Measurements from ENCODE around the gene AKT3.

Gene AKT3

GRCh38 chr1:243564814-243565213, 285.2 kb downstream of the AKT3 start:
- Histone ChIP-seq H3K4me3 (ENCODE audit: low read length) (no peak overlapping the region), H3K4me1 (ENCODE audit: control insufficient read depth, low read depth, low read length) (no peaks in the 10 kb centered on the region), H3K27ac (ENCODE audit: low read length) (no peak overlapping the region), H3K36me3 (ENCODE audit: control insufficient read depth, low read depth, low read length) (peaks cover 9% of the 10 kb centered on the region), H3K9me3 (ENCODE audit: control insufficient read depth, low read depth, low read length) (peaks cover 5% of the 10 kb centered on the region), H3K9ac (ENCODE audit: low read length) (no peak overlapping the region), H3K27me3 (ENCODE audit: control insufficient read depth, insufficient read depth, low read length) (no peaks in the 10 kb centered on the region)

GRCh38 chr1:243563732-243564131, 286.3 kb downstream of the AKT3 start:
- Histone ChIP-seq H3K4me1 (ENCODE audit: control insufficient read depth, low read depth, low read length) (no peaks in the 10 kb centered on the region), H3K27me3 (ENCODE audit: control insufficient read depth, insufficient read depth, low read length) (no peaks in the 10 kb centered on the region), H3K9me3 (ENCODE audit: control insufficient read depth, low read depth, low read length) (peaks cover 5% of the 10 kb centered on the region), H3K36me3 (ENCODE audit: control insufficient read depth, low read depth, low read length) (peaks cover 9% of the 10 kb centered on the region), H3K9ac (ENCODE audit: low read length) (no peak overlapping the region), H3K4me3 (ENCODE audit: low read length) (no peak overlapping the region), H3K27ac (ENCODE audit: low read length) (no peak overlapping the region)

- peaks cover 5% of the 10 kb centered on the region for H3K9me3 ChIP-seq (ENCODE audit: control insufficient read depth, low read depth, low read length)
- H3K9ac ChIP-seq (ENCODE audit: low read length), result no peak overlapping the region
- no peak overlapping the region for H3K4me3 ChIP-seq (ENCODE audit: low read length)
- H3K27me3 ChIP-seq (ENCODE audit: control insufficient read depth, insufficient read depth, low read length), result no peaks in the 10 kb centered on the region
- H3K36me3 ChIP-seq (ENCODE audit: control insufficient read depth, low read depth, low read length), result peaks cover 9% of the 10 kb centered on the region
- no peak overlapping the region for H3K27ac ChIP-seq (ENCODE audit: low read length)
- H3K4me1 ChIP-seq (ENCODE audit: control insufficient read depth, low read depth, low read length), result no peaks in the 10 kb centered on the region
Measured at GRCh38 chr1:243562473-243562872, 287.6 kb downstream of the AKT3 start.

GRCh38 chr1:243561588-243562319, 288.3 kb downstream of the AKT3 start:
- Histone ChIP-seq H3K36me3 (ENCODE audit: control insufficient read depth, low read depth, low read length) (peaks cover 9% of the 10 kb centered on the region), H3K4me3 (ENCODE audit: low read length) (no peak overlapping the region), H3K9me3 (ENCODE audit: control insufficient read depth, low read depth, low read length) (peaks cover 5% of the 10 kb centered on the region), H3K27ac (ENCODE audit: low read length) (no peak overlapping the region), H3K4me1 (ENCODE audit: control insufficient read depth, low read depth, low read length) (no peaks in the 10 kb centered on the region), H3K9ac (ENCODE audit: low read length) (no peak overlapping the region), H3K27me3 (ENCODE audit: control insufficient read depth, insufficient read depth, low read length) (no peaks in the 10 kb centered on the region)

GRCh38 chr1:243559575-243560162, 290.4 kb downstream of the AKT3 start:
- Histone ChIP-seq H3K27me3 (ENCODE audit: control insufficient read depth, insufficient read depth, low read length) (no peaks in the 10 kb centered on the region), H3K4me1 (ENCODE audit: control insufficient read depth, low read depth, low read length) (no peaks in the 10 kb centered on the region), H3K4me3 (ENCODE audit: low read length) (no peak overlapping the region), H3K9ac (ENCODE audit: low read length) (no peak overlapping the region), H3K36me3 (ENCODE audit: control insufficient read depth, low read depth, low read length) (peaks cover 9% of the 10 kb centered on the region), H3K9me3 (ENCODE audit: control insufficient read depth, low read depth, low read length) (peaks cover 5% of the 10 kb centered on the region), H3K27ac (ENCODE audit: low read length) (no peak overlapping the region)

- Histone ChIP-seq H3K4me3 (ENCODE audit: low read length) (no peak overlapping the region), H3K27ac (ENCODE audit: low read length) (no peak overlapping the region), H3K9ac (ENCODE audit: low read length) (no peak overlapping the region), H3K27me3 (ENCODE audit: control insufficient read depth, insufficient read depth, low read length) (no peaks in the 10 kb centered on the region), H3K9me3 (ENCODE audit: control insufficient read depth, low read depth, low read length) (peaks cover 5% of the 10 kb centered on the region), H3K36me3 (ENCODE audit: control insufficient read depth, low read depth, low read length) (peaks cover 9% of the 10 kb centered on the region), H3K4me1 (ENCODE audit: control insufficient read depth, low read depth, low read length) (no peaks in the 10 kb centered on the region)
Measured at GRCh38 chr1:243558576-243558975, 291.5 kb downstream of the AKT3 start.

GRCh38 chr1:243557866-243558265, 292.2 kb downstream of the AKT3 start:
- Histone ChIP-seq H3K36me3 (ENCODE audit: control insufficient read depth, low read depth, low read length) (peaks cover 6% of the 10 kb centered on the region), H3K9ac (ENCODE audit: low read length) (no peak overlapping the region), H3K4me3 (ENCODE audit: low read length) (no peak overlapping the region), H3K27ac (ENCODE audit: low read length) (no peak overlapping the region), H3K4me1 (ENCODE audit: control insufficient read depth, low read depth, low read length) (no peaks in the 10 kb centered on the region), H3K27me3 (ENCODE audit: control insufficient read depth, insufficient read depth, low read length) (no peaks in the 10 kb centered on the region), H3K9me3 (ENCODE audit: control insufficient read depth, low read depth, low read length) (peaks cover 5% of the 10 kb centered on the region)

- H3K27me3 ChIP-seq (ENCODE audit: control insufficient read depth, insufficient read depth, low read length), result no peaks in the 10 kb centered on the region
- no peaks in the 10 kb centered on the region for H3K36me3 ChIP-seq (ENCODE audit: control insufficient read depth, low read depth, low read length)
- no peaks in the 10 kb centered on the region for H3K4me1 ChIP-seq (ENCODE audit: control insufficient read depth, low read depth, low read length)
- H3K9me3 ChIP-seq (ENCODE audit: control insufficient read depth, low read depth, low read length), result no peaks in the 10 kb centered on the region
- H3K27ac ChIP-seq (ENCODE audit: low read length), result no peak overlapping the region
- H3K4me3 ChIP-seq (ENCODE audit: low read length), result no peak overlapping the region
- H3K9ac ChIP-seq (ENCODE audit: low read length), result no peak overlapping the region
Measured at GRCh38 chr1:243554686-243555085, 295.4 kb downstream of the AKT3 start.

- H3K36me3 ChIP-seq (ENCODE audit: control insufficient read depth, low read depth, low read length), result no peaks in the 10 kb centered on the region
- H3K27me3 ChIP-seq (ENCODE audit: control insufficient read depth, insufficient read depth, low read length), result no peaks in the 10 kb centered on the region
- no peak overlapping the region for H3K9ac ChIP-seq (ENCODE audit: low read length)
- H3K9me3 ChIP-seq (ENCODE audit: control insufficient read depth, low read depth, low read length), result no peaks in the 10 kb centered on the region
- no peaks in the 10 kb centered on the region for H3K4me1 ChIP-seq (ENCODE audit: control insufficient read depth, low read depth, low read length)
- H3K4me3 ChIP-seq (ENCODE audit: low read length), result no peak overlapping the region
- H3K27ac ChIP-seq (ENCODE audit: low read length), result no peak overlapping the region
Measured at GRCh38 chr1:243553090-243553489, 297.0 kb downstream of the AKT3 start.

GRCh38 chr1:243550276-243550675, 299.8 kb downstream of the AKT3 start:
- Histone ChIP-seq H3K27ac (ENCODE audit: low read length) (no peak overlapping the region), H3K4me3 (ENCODE audit: low read length) (no peak overlapping the region), H3K9me3 (ENCODE audit: control insufficient read depth, low read depth, low read length) (no peaks in the 10 kb centered on the region), H3K4me1 (ENCODE audit: control insufficient read depth, low read depth, low read length) (no peaks in the 10 kb centered on the region), H3K27me3 (ENCODE audit: control insufficient read depth, insufficient read depth, low read length) (no peaks in the 10 kb centered on the region), H3K36me3 (ENCODE audit: control insufficient read depth, low read depth, low read length) (no peaks in the 10 kb centered on the region), H3K9ac (ENCODE audit: low read length) (no peak overlapping the region)

GRCh38 chr1:243549791-243550190, 300.3 kb downstream of the AKT3 start:
- H3K4me1 ChIP-seq (ENCODE audit: control insufficient read depth, low read depth, low read length), result no peaks in the 10 kb centered on the region
- H3K9ac ChIP-seq (ENCODE audit: low read length), result no peak overlapping the region
- H3K9me3 ChIP-seq (ENCODE audit: control insufficient read depth, low read depth, low read length), result no peaks in the 10 kb centered on the region
- no peaks in the 10 kb centered on the region for H3K27me3 ChIP-seq (ENCODE audit: control insufficient read depth, insufficient read depth, low read length)
- no peak overlapping the region for H3K27ac ChIP-seq (ENCODE audit: low read length)
- H3K36me3 ChIP-seq (ENCODE audit: control insufficient read depth, low read depth, low read length), result no peaks in the 10 kb centered on the region
- no peak overlapping the region for H3K4me3 ChIP-seq (ENCODE audit: low read length)

- Histone ChIP-seq H3K4me3 (ENCODE audit: low read length) (no peak overlapping the region), H3K36me3 (ENCODE audit: control insufficient read depth, low read depth, low read length) (no peaks in the 10 kb centered on the region), H3K4me1 (ENCODE audit: control insufficient read depth, low read depth, low read length) (no peaks in the 10 kb centered on the region), H3K27me3 (ENCODE audit: control insufficient read depth, insufficient read depth, low read length) (no peaks in the 10 kb centered on the region), H3K9ac (ENCODE audit: low read length) (no peak overlapping the region), H3K27ac (ENCODE audit: low read length) (no peak overlapping the region), H3K9me3 (ENCODE audit: control insufficient read depth, low read depth, low read length) (no peaks in the 10 kb centered on the region)
Measured at GRCh38 chr1:243549108-243549507, 300.9 kb downstream of the AKT3 start.
